T-helper 1 cell treated with Interleukin-12 subunit alpha and Interleukin-12 subunit beta and Interleukin-4 antibody, amounts not matched to agents 30 ng/mL and 1 ng/mL, for 36 hours (primary cell): ENCODE measurements around the gene TGFBRAP1. TPM values are rescaled to one million over a fixed set of nuclear protein-coding genes. Genes with fewer than 3 reads are reported as not detected.

Experiments used
- intact Hi-C: fragments of 100-400 bp; cut with micrococcal nuclease; formaldehyde crosslinking; loops from one replicate; pipeline ENCODE4 v1.15.1; 2024
- total RNA-seq: library from RNA; stranded (reverse); gene quantifications from 2 replicates; pipeline ENCODE4 v1.2.3, GENCODE V29; 2022

Gene TGFBRAP1
- total RNA-seq, 1 donor from 2014 or later, result 22.8 TPM

DNA sequence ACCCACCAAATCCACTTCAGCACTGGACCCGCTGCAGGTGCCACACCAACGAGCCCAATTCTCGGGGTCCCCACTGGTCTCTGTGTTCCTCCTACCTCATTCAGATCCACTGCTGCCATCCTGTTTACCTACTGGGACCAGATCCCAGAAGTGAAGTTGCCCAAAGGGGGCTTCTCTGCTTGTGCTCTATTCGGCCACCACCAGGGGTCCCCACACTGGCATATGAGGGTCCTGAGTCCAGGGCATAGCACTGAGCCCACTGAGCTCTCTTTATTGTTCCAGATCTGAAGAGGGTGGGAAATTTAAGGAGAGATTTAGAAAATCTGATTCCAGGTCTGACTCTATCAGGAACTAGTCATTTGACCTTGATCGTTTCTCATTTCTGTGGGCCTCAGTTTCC lies 85.6 kb downstream of the TGFBRAP1 start:
- intact Hi-C loops, result no loop called here

DNA sequence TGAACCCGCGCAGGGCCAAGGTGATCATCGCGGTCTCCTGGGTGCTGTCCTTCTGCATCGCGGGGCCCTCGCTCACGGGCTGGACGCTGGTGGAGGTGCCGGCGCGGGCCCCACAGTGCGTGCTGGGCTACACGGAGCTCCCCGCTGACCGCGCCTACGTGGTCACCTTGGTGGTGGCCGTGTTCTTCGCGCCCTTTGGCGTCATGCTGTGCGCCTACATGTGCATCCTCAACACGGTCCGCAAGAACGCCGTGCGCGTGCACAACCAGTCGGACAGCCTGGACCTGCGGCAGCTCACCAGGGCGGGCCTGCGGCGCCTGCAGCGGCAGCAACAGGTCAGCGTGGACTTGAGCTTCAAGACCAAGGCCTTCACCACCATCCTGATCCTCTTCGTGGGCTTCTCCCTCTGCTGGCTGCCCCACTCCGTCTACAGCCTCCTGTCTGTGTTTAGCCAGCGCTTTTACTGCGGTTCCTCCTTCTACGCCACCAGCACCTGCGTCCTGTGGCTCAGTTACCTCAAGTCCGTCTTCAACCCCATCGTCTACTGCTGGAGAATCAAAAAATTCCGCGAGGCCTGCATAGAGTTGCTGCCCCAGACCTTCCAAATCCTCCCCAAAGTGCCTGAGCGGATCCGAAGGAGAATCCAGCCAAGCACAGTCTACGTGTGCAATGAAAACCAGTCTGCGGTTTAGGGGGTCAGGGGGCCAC lies 87.1 kb downstream of the TGFBRAP1 start:
- intact Hi-C loops, result no loop called here

DNA sequence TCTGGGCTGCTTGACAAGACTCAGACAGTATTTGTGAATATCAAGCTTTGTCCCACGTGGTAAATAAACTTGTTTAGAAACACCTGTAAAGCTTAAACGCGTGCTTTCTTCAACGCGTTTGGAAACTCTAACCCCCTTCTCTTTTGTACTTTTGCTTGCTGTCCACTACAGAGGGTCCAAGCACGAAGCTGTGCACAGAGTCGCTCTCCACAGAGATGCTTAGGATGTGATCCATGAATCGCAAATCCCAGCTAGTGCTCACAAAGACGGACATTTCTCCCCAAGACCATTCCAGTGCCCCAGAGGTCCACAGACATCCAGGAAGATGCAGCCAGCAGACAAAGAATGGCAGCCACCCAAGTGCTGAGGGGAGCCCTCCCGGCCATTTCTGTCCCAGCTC lies 88.1 kb downstream of the TGFBRAP1 start, which contains the start of gene GPR45:
Gene GPR45 (plus strand): TSS at position 301 of the 400 bp plus-strand sequence. CDS start 116 bp downstream, outside the sequence.
- intact Hi-C loops, result no loop called here

DNA sequence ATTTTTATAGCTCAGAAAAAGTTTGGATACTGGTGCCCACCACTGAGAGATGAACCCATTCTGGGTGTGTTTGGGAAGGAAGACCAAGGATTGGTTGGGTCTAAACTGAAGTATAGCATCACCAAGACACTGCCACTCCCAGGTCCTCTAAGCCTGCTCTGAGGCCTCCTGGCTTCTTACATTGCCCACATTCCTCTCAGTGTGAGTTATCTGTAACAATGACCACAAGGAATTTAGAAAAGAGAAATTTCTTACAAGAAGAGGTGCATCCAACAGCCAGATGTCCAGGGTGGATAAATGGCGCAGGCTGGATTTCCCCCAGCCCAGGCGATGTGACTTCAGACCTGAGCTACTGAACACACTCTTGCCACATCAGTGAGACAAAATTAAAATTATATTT lies 89.6 kb downstream of the TGFBRAP1 start:
- intact Hi-C loops, result loop anchor here (5.0 to 10.0 kb wide), 2 partner anchors 203 to 375 kb away; partner anchors contain the start of gene MRPS9

DNA sequence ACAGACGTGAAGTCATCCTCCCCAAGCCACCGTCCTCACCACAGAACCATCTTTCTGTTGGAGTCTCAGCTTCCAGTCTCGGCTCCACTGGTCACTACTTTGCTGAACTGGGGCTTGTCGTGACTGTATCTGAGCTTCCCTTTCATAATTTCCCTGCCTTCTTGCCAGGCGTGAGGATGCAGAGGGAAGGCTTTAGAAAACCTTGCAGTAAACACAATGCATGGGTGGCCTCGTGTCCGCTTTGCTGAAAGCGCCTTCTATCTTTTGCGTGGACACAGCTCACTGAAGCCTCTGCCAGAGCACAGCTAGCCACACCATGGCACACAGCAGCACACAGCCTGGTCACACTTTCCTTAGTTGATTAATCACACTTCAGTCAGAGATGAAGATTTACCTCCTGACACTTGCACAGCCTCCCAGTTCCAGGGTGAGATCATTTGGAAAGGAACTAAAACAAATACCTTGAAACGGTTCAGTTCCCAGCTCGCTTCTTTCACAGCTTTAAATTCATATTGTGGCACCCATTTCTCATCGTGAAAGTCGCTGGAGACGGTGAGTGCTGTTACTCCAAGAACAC lies 90.8 kb downstream of the TGFBRAP1 start:
- intact Hi-C loops, result loop anchor here (5.0 to 10.0 kb wide), 2 partner anchors 201 to 374 kb away; partner anchors contain the start of gene MRPS9

DNA sequence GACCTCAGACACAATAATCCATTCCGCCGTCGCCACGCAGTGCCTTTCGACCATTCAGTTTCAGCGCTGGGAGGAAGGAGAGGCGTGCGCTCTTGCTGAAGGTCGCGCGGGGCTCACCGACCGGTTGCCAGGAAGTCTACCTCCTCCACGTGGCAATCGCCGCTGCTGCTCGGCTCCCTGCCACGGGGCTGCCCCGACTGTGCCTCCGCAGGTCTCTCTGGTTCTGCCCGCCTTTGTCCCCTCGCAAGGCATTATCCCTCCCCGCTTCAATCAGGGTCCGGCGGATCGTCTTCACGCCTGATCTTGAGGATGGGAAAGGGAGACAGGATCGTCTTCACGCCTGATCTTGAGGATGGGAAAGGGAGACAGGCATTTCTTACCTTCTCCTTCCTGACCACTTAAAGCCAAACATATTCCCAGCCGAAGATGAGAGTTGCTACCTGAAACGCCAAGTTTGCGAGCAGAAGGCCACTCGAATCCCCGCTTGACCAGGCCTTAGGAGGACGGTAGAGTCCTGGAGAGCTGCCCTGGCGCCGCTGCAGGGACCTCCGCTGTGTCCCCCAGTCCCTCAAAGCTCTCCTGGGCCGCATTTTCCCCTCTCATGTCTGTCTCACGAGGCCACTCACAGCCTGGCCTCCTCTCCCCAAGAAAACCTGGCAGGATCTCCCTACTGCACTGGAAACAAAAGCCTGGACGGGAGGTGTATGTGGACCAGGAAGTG lies 92.3 kb downstream of the TGFBRAP1 start:
- intact Hi-C loops, result loop anchor here (5.0 to 10.0 kb wide), 2 partner anchors 200 to 372 kb away; partner anchors contain the start of gene MRPS9

DNA sequence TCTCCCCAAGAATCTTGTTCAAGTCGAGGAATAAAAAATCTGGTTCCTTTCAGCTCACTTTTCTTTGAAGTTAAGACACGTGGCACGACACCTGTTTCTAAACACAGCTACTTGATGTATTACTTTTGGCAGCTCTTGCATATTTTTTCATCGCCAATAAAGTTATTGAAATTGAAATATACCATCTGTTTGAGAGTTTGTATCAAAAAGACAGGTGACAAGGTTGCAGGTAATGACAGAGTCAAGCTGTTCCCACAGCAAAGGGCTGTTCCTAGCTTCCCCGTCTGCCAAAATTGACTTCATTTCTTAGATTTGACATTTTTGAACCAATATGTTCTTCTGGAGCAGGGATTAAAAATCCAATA lies 93.5 kb downstream of the TGFBRAP1 start:
- intact Hi-C loops, result loop anchor here (5.0 to 10.0 kb wide), 2 partner anchors 199 to 371 kb away; partner anchors contain the start of gene MRPS9

DNA sequence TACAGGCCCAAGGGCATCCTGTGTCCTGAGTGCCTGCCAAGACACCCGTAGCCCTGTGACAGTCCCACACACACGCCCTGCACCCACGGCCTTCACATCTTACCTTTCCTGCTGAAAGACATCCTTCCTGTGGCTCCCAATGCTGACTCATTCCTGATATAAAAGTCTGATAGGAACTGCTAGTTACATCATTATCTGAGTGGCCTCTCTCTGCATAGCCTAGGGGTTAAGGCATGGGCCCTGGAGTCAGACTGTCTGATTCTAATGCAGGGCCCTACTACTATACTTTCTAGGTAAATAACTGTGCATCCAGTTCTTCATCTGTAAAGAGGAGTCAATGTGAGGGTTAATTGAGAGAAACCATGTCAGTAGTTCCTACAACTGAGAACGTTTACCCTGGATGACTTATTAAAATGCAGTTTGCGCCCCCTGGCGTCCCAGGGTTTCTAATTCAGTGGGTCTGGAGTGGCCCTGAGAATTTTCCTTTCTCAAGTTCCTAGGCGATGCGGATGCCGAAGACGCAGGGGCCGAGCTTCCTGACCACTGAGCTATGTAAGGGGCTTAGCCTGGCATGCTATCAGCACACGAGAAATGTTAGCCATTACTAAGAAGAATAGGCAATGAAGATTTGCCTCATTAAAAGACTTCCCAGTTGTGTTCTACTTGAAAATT lies 94.0 kb downstream of the TGFBRAP1 start:
- intact Hi-C loops, result loop anchor here (1.0 to 10.0 kb wide), 3 partner anchors 121 to 371 kb away; partner anchors contain the start of gene MRPS9

DNA sequence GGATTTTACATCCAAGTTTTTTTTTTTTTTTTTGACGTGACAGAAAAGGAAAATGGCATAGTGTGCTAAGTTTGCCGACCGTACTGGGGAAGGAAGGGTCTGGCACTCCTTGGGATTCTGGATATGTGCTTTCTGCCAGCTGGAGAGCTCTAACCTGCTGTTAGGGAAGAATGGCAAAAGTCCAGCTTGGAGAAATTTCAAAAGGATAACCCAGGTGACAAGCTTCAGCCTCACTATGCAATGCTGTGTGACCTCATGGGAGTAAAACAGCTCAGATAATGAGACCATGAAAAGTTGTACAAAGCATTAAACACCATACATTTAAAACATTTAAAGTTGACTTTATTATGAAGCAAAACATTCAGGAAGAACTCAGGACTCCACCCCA lies 98.3 kb downstream of the TGFBRAP1 start:
- intact Hi-C loops, result loop anchor here (10.0 kb wide), 1 partner anchor 366 kb away; no protein-coding TSS in a partner anchor

DNA sequence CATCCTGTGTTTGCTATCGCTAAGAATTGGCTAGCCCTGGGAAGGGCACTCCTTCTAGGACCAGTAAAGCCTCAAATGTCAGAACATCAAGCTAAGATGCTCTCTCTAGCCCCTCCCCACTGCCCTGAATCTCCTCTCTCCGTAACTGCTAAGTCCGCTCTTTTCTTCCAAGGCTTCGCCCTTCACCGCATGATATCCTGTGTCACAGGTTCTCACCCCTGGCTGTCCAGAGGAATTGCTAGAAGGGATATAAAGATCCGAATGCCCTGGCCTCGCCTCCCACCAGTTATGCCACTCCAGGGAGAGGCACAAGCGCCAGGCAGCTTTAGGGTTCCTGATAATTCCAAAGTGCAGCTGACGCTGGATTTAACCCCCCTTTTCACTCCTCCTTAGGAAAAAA lies 105.1 kb downstream of the TGFBRAP1 start:
- intact Hi-C loops, result no loop called here

DNA sequence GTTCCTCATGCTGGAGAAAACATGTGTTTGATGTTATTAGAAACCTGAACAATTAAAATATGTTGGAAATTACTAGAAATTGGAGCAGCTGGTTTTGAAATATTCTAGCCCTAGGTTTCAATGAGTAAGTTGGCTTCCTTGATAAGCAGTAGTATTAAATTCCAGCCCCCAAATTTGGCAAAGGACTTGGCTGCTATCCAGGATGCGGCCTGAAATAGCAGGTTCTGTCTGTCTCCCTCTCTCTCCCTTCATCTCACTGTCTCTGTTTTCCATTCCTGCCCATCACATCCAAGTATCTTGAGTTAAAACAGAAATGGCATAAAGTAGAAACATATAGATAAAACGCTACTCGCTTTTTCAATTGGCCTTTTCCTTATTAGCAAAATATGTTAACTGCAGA lies 108.9 kb downstream of the TGFBRAP1 start:
- intact Hi-C loops, result no loop called here

DNA sequence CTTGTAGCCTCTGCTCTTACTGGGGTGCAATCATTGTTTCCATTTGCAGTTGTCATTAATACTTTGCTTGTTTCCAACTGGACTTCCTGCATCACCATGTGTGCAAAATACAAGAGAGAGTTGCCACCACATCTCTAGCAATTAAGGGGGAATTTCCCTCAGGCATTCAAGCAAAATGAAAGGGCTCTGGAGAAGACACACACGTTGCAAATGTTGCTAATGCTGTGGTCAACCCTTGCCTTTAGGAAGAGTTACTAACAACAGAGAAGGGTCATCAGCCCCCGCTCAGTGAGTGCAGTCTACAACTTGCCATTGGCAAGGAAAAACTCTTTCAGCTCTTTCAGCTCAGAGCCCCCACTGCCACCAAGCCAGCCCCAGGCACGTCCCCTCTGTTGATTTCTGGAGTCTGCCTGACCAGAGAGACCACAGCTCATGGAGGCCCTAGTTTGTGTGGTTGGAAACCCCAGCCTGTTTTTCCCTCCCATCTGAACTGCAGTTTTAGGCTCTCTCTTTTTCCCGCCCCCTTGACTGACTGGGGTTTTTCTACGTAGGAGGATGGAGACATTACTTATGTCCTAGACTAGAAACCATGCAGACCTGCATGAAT lies 113.8 kb downstream of the TGFBRAP1 start:
- intact Hi-C loops, result no loop called here

Other genes starting within 250 kb of the TGFBRAP1 start
- not detected in 2 replicates for gene GPR45, start 88.0 kb downstream of the TGFBRAP1 start, total RNA-seq
- 18.5 and 20.1 TPM in 2 replicates for gene C2orf49, start 7.8 kb upstream of the TGFBRAP1 start, total RNA-seq
- 4.8 and 5.7 TPM in 2 replicates for gene FHL2, start 69.3 kb upstream of the TGFBRAP1 start, total RNA-seq